HepG2 (cell line): ENCODE results near the gene ARIH2. TPM values are rescaled to one million over a fixed set of nuclear protein-coding genes. Genes with fewer than 3 reads are reported as not detected.

Experiments used
- ATF1 ChIP-seq: IDR thresholded peaks from 2 replicates; pipeline ENCODE4 v1.6.1; 2016; ENCODE audit warnings: mild to moderate bottlenecking, control low read depth
- HDAC6 ChIP-seq: fragments of 200-600 bp; sonication (generic); IDR thresholded peaks from 2 replicates; pipeline ENCODE4 v1.7.0; 2017; ENCODE audit warnings: mild to moderate bottlenecking, antibody characterized with exemption, low read length, low read depth
- HMGXB3 ChIP-seq: sonication (generic); formaldehyde crosslinking; IDR thresholded peaks from 2 replicates; pipeline ENCODE4 v1.4.0; 2020; ENCODE audit warnings: missing genetic modification reagents, borderline replicate concordance
- KLF9 ChIP-seq: IDR thresholded peaks from 2 replicates; pipeline ENCODE4 v1.6.1; 2016; ENCODE audit warnings: low read depth
- NCOR1 ChIP-seq: fragments of 200-600 bp; sonication (generic); IDR thresholded peaks from 2 replicates; pipeline ENCODE4 v1.7.0; 2017; ENCODE audit warnings: antibody characterized with exemption, low read length, borderline replicate concordance
- PPARG ChIP-seq: conservative IDR thresholded peaks from 2 replicates; pipeline ENCODE4 v1.6.1; 2016; ENCODE audit warnings: missing biosample characterization, missing genetic modification reagents
- RERE ChIP-seq: IDR thresholded peaks from 2 replicates; pipeline ENCODE4 v1.6.1; 2016; ENCODE audit warnings: low read depth, missing genetic modification reagents, missing compliant biosample characterization
- SNAPC2 ChIP-seq: sonication (generic); formaldehyde crosslinking; IDR thresholded peaks from 2 replicates; pipeline ENCODE4 v1.8.1; 2022; ENCODE audit warnings: mild to moderate bottlenecking, missing genetic modification reagents
- SNAPC4 ChIP-seq: sonication (generic); formaldehyde crosslinking; IDR thresholded peaks from 2 replicates; pipeline ENCODE4 v1.4.0; 2020; ENCODE audit warnings: mild to moderate bottlenecking, missing genetic modification reagents
- TGIF2 ChIP-seq: IDR thresholded peaks from 2 replicates; pipeline ENCODE4 v1.6.1; 2016; ENCODE audit warnings: control low read depth, missing compliant biosample characterization
- ZFYVE20 ChIP-seq: sonication (generic); formaldehyde crosslinking; IDR thresholded peaks from 2 replicates; pipeline ENCODE4 v1.8.0; 2023; ENCODE audit warnings: low read depth, mild to moderate bottlenecking, moderate library complexity, missing genetic modification reagents, borderline replicate concordance
- ZNF484 ChIP-seq: sonication (generic); formaldehyde crosslinking; IDR thresholded peaks from 2 replicates; pipeline ENCODE4 v1.5.1; 2020; ENCODE audit warnings: mild to moderate bottlenecking, low read depth, missing genetic modification reagents, borderline replicate concordance
- ZNF550 ChIP-seq: sonication (generic); formaldehyde crosslinking; IDR thresholded peaks from 2 replicates; pipeline ENCODE4 v1.4.0; 2020; ENCODE audit warnings: mild to moderate bottlenecking, missing genetic modification reagents, borderline replicate concordance
- polyA plus RNA-seq, 8 experiments: library from polyadenylated mRNA; depleted of rRNA in 3 of 8; stranded (reverse) in 7 of 8; unstranded in 1 of 8; fragments of >200 nt; fragmentation: Illumina TruSeq in 4 of 8; extraction: Trizol in 4 of 8; gene quantifications; 2 replicates each; pipeline versions ENCODE4 v1.2.1 to v1.2.3, GENCODE V29; 2011 to 2016; ENCODE audit warnings: low read depth in 4 of 8, missing spikeins in 1 of 8, mixed read lengths in 1 of 8; ENCODE audit not compliant: insufficient read depth in 1 of 8
- total RNA-seq, 5 experiments: library from RNA; depleted of rRNA; stranded (reverse); fragments of >200 nt; fragmentation: Illumina TruSeq; extraction: Trizol; gene quantifications; 2 replicates each; pipeline ENCODE4 v1.2.3, GENCODE V29; 2016; ENCODE audit warnings: low read depth in 1 of 5

Gene ARIH2
- total and polyA plus RNA-seq, 2 of the 13 experiments (the other 11 are each of a cell fraction or from before 2014, with no cell fraction given): 64.8 to 83.3 TPM

GRCh38 chr3:48897460-48898376 is 20.9 kb upstream of the ARIH2 start (continued):
- TF ChIP-seq HMGXB3 (CRISPR knock-in tag): 0 out of 2 replicates have a peak, but pooled peaks have one; percentile 17
- TF ChIP-seq ZFYVE20 (CRISPR knock-in tag): no peak
- no peak for TF ChIP-seq ATF1 (CRISPR knock-in tag)
- TF ChIP-seq SNAPC2 (CRISPR knock-in tag): no peak
- TF ChIP-seq KLF9 (CRISPR knock-in tag): 0 out of 2 replicates have a peak, but pooled peaks have one; percentile 38
- TF ChIP-seq ZNF550 (CRISPR knock-in tag): no peak
- no peak for TF ChIP-seq SNAPC4 (CRISPR knock-in tag)
- TF ChIP-seq HDAC6: no peak
- no peak for TF ChIP-seq ZNF484
- no peak for TF ChIP-seq RERE
- peak; percentile 73; the same call in 1 of the 2 replicates for TF ChIP-seq NCOR1
- peak; percentile 83; the same call in 1 of the 2 replicates for TF ChIP-seq TGIF2 (CRISPR knock-in tag)
- peak; percentile 76 for TF ChIP-seq PPARG (CRISPR knock-in tag)
